Activated CD8-positive, alpha-beta memory T cell treated with anti-CD3 and anti-CD28 coated beads for 1 hour (primary cell): ENCODE data around the gene MAX.

Experiments used
- DNase-seq, 2 donors: peaks; one replicate each; pipeline ENCODE4 v3.0.0-alpha.2; 2020; ENCODE audit warnings: low read depth in 1 of 2; ENCODE audit errors: extremely low read depth in 1 of 2

The MAX gene

DNA sequence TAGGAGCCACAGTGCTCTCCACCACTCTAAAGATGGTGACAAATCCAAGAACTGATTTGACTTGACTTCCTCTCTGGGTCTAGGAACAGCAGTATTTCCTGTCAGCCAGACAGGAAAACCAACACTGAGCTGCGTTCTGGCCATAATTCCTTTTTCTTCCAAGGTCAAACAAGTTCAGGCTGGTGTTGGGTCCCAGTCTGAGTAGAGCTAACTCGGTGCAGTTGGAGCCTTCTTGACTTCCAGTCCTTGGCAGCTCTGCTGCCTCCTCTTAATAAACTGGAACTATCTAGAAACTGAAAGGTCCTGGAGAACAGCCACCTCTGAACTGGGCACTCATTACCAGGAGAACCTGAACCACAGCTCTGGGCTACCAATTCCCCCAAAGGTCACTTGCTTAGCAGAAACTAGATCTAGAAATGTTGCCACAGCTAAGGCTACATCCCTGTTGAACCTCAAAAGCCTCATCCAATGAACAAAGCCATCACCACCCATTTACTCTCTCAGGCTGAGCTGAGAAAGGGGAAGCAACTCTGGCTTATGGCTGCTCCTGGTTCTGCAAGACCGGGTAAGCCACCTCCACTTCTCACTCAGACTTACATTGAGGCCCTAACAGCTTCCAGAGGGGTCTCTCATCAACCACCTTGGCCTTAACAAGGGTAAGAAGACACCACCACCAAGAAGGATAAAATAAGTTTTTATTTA is 27.7 kb downstream of the MAX start:
- DNase-seq, result no peak

- DNase-seq, result no peak
These were observed 28.6 kb downstream of the MAX start for GRCh38 chr14:65073605-65074201.

DNA sequence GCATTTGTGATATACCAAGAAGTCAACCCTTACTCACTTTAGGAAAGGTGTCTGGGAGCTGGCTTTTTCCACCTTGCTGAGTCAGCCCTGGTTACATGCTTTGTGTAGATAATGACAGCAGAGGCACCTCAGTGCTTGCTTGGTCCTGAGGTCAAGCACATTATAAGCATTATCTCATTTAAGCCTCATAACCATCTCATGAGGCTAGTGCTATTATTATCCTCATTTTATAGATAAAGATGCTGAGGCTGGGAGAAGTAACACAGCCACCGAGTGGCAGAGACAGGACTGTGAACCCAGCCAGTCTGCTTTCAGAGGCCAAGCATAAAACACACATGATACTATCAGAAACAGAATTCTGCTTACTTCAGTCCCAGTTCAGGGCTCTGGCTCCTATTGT is 29.4 kb downstream of the MAX start:
- no peak for DNase-seq

- no peak for DNase-seq
These were observed 30.1 kb downstream of the MAX start for GRCh38 chr14:65072256-65072655.

- DNase-seq, result no peak
These were observed 30.8 kb downstream of the MAX start for GRCh38 chr14:65071544-65071943.

- DNase-seq, result no peak
These were observed 31.8 kb downstream of the MAX start for GRCh38 chr14:65070471-65070976.

- DNase-seq, result no peak
These were observed 32.4 kb downstream of the MAX start for GRCh38 chr14:65069874-65070413.

GRCh38 chr14:65065719-65066118 is 36.6 kb downstream of the MAX start:
- DNase-seq, result no peak

DNA sequence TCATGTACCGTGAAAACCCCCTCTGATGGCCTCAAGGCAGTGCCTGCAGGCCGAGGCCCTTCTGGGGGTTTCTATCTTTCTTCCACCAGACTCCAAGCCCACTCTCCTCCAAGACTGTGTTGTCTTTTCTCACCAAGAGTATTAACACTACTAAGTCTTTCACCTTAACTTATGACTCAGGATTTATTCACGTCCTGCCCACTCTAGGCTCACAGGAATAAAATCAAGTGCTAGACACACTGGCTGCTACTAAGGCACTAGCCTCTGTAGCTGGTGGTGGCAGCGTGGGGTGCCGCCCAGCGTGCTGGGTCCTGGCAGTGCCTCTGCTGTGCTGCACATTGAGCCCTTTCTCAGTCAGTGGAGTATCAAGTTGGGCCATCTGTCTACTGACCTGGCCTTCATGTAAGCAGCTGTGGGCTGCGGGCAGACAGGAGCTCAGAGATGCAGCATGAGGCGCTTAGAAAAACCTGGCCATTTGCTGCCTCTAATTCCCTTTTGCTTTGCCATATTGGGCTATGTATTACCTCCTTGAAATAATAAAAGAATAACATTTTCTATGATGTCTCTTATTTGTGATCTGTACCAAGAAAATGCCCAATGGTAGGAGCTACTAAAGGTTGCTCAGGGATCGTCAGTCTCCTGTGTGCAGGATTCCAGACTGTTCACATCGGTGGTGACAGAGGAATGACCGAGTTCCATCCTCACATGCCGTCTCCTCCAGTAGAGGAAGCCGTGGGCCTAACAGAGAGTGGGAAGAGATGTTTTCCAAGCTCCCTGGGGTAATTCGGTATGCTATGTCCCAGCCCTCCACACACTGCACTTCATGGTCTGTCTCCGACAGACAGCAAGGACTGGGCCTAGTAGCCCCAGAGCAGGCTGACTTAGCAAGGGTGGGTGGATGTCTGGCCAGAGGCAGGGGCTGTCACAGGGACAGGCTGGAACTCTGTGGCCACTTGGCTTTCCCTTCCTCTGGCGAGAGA is 39.9 kb downstream of the MAX start:
- no peak for DNase-seq

DNA sequence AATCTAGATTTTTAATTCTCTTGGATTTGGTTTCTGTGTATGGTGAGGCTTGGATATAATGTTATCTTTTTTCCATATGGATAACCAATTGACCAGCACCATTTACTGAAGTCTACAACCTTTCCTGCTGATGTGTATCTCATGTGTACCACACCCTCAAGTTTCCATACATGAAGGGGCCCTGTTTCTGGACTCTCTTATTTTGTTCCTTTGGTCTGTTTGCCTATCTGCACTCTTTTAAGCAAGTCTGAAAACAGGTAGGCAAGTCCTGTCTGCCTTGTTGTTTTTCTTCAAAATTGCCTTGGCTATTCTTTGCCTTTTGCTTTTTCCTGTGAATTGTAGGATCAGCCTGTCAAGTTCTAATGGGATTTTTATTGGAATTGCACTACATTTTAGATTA is 44.6 kb downstream of the MAX start:
- no peak for DNase-seq

DNA sequence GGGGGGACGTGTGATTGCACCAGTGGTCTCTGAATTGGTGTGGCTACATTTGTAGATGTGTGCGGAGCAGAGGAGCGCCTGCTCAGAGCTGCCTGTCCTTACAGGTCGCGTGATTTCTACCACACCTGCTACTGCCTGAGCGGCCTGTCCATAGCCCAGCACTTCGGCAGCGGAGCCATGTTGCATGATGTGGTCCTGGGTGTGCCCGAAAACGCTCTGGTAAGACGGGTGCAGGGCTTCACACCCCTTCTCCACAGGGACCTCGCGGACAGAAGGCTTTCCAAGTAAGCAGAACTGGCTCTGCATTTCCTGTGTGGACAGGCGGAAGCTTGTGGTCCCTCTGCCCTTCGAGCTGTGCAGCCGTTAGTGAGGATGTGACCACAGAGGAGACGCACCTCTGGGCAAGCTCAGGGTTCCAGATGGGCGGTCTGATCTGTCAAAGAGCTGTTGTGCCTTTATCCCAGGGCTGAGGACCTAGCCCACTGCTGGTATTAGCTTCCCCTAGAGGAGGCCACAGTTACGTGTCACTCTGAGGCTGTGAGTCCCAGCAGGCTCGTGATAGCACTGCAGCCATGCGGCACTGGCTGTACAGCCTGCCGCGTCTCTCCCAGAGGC is 47.7 kb downstream of the MAX start:
- DNase-seq, result no peak

DNA sequence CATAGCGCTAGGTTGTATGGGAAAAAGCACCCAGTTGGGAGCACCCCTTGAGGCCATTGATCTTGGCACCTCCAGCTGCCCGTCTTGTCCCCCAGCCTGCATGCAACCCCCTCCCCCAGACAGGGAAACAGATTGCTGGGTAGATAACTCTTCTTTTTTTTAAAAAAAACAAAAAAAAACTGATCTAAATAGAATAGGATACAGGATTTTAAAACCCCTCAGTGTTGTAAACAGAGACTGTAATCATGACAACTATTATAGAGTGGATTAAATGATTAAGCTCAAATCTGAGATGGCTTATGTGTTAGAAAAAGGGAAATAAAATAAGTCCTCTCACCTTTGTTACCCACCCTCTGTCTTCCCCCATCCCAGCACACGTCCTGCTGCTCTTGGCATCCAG is 48.9 kb downstream of the MAX start:
- no peak for DNase-seq

- no peak for DNase-seq
These were observed 49.5 kb downstream of the MAX start for GRCh38 chr14:65052832-65053231.

DNA sequence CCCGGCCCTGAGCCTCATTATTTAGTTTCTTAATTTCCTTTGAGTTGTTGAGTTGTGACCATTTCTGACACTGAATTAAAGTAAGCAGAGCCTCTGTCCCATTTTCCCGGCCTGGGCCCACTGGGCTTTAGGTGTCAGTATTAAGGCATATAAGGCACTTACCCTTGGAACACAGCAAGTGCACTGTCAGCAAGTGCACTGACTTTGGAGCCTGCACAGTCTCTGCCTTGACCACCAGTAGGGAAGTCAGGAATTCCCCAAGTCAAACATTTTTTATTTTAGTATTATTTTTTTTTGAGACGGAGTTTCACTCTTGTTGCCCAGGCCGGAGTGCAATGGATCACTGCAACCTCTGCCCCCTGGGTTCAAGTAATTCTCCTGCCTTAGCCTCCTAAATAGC is 56.6 kb downstream of the MAX start:
- DNase-seq, result no peak

- DNase-seq, result no peak
These were observed 57.3 kb downstream of the MAX start for GRCh38 chr14:65045006-65045405.

DNA sequence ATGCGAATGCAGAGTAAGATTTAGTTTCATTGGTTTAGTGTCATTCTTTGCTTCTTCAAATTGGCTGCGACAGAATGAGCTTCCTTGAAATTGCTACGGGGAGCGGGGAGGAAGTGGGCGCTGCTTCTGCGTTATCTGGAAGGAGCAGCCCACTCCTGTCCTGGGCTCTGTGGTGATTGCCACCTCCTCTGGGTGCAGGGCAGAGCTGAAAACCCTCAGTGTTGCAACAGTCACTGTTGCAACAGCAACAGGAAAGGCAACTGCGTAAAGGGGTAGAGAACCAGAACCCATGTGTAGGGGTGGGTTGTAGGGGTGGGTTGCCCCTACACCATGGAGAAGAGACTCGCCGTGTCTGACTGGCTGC is 57.7 kb downstream of the MAX start:
- no peak for DNase-seq

DNA sequence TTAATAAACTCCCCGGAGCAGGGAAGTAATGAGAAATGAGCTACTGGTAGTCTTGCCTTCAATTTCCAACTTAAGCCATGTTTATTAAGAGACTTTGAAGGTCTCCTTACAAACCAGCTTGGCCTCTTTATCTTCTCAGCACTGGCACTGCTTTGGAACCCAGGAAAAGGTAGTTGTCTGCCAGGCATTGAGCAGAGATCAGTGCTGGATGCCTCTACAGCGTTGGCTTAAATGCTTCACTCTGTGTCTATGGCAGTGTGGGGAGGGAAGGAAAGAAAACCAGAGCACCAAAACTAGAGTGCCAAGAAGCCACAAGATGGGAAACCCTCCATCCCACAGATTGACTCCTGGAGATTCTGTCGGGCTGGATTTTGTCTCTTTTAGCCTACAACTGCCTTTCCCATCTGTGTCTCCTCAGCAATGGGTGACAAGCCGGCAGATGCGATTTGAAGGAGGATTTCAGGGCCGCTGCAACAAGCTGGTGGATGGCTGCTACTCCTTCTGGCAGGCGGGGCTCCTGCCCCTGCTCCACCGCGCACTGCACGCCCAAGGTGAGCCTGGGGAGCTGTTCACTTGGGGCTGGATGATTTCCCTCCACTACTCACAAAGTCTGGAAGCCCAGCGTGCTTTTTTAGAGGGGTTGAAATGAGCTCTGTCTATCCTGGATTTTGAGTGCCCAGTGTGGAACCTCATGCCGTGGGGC is 58.3 kb downstream of the MAX start:
- no peak for DNase-seq

- no peak for DNase-seq
These were observed 59.5 kb downstream of the MAX start for GRCh38 chr14:65042731-65043372.

DNA sequence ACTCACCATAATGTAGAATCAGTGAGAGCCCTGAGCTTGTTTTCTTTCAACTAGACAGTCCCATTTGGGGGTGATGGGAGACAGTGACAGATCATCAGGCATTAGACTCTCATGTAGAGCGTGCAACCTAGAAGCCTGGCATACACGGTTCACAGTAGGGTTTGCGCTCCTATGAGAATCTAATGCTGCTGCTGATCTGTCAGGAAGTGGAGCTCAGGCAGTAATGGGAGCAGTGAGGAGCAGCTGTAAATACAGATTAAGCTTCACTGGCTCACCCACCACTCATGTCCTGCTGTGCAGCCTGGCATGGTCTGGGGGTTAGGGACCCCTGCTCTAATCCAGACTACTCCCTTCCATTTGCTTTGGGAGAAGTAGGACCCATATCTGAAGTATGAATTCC is 60.0 kb downstream of the MAX start:
- no peak for DNase-seq

- no peak for DNase-seq
These were observed 60.8 kb downstream of the MAX start for GRCh38 chr14:65041434-65041915.
